Hepatocyte (in vitro differentiated cells): ENCODE measurements around the gene FAF1.

Experiments used
- CTCF ChIP-seq: fragments of 200-600 bp; sonication (generic); IDR thresholded peaks from 2 replicates; pipeline ENCODE4 v1.5.1; 2016; ENCODE audit warnings: antibody characterized with exemption, mild to moderate bottlenecking; ENCODE audit not compliant: poor library complexity
- EZH2 ChIP-seq: fragments of 200-600 bp; sonication (generic); IDR thresholded peaks from 2 replicates; pipeline ENCODE4 v1.6.1; 2016; ENCODE audit warnings: antibody characterized with exemption, mild to moderate bottlenecking, borderline replicate concordance

- TF ChIP-seq CTCF, result no peak
- no peak for TF ChIP-seq EZH2
Observed at GRCh38 chr1:50859657-50860056, 100.4 kb downstream of the FAF1 start.
